GM21786 (cell line): ENCODE data around the gene MASTL.

Experiments used
- ATAC-seq: cut with Tn5 transposase; IDR thresholded peaks from one replicate; pipeline ENCODE4 v1.9.1; 2021; ENCODE audit not compliant: unreplicated experiment

The MASTL gene

DNA sequence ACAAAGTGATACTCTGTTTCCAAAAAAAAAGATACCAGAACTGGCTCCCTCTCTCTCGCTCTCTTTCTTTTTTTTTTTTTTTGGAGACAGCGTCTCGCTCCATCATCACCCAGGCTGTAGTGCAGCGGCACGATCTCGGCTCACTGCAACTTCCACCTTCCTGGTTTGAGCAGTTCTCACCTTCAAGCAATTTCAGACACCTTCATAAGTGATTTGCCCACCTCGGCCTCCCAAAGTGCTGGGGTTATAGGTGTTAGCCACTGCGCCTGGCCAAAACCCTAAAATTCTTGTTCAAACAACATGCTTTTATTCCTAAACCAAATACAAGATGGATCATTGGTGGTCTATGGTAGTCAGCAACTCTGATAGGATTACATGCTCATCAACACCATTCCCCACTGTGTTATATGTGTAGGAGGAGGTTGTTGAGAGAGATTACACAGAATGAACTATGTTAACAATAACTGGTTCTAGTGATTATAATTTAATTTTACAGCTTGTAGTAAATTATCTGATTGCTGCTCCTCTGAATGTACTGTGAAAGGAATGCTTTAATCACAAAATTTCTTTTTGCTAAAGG lies 69.9 kb downstream of the MASTL start:
- no peak for ATAC-seq

DNA sequence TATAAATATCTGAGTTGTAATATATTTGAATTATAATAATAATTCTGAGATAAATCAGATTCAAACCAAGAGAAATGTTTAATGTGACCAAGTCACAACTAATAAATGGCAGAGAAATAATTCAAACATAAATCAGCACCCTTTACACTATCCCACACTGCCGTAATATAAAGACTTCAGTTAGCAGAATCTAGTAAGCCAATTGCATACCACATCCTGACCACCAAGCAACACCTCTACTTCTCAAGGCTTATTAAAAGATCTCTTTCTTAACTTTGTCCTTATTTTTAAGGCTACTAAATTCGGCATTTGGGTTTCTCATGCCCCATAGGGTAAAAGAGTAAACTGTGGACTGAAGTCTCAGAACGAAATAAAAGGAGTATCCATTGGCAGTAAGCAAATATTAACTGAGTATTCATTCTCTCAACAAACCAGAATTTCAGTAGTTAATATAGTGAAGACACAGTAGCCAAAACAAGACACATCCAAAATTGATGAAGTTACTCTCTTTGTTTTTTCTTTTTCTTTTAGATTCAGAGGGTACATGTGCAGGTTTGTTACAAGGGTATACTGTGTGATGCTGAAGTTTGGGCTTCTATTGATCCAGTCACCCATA lies 70.6 kb downstream of the MASTL start:
- no peak for ATAC-seq

DNA sequence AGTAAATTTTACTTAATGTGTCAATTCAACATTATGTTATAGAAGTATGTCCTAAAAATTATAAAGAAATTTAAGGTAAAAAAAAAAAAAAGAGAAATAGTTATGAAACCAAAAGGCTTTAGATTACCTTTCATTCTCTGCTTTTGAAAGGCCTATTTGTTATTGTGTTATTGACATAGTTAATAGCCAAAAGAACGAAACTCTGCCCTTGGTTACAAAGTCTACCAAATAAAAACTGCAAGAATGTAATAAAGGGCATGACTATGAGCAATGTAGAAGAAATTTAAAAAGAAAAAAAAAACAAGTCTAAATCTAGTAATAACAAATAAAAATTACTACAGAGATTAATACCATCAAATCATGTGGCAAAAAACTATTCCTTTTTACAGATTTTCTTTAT lies 74.9 kb downstream of the MASTL start:
- no peak for ATAC-seq

DNA sequence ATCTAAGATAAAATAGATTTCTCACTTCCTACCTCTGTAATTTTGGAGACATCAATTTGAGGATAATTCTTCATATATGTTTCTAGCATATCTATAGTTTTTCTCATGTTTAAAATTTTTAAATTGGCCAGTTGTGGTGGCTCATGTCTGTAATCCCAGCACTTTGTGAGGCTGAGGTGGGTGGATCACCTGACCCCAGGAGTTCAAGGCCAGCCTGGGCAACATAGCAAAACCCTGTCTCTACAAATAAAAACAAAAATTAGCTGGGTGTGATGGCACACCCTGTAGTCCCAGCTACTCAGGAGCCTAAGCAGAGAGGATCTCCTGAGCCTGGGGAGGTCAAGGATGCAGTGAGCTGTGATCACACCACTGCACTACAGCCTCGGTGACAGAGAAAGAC lies 80.6 kb downstream of the MASTL start:
- ATAC-seq = no peak
